Measurements from ENCODE around the gene MCTP1.
"Not testable (repeated sequence)": the region's sequence is repeated elsewhere in the genome, so short reads cannot be mapped to it uniquely, and the experiment has no call there.

MCTP1 gene

DNA sequence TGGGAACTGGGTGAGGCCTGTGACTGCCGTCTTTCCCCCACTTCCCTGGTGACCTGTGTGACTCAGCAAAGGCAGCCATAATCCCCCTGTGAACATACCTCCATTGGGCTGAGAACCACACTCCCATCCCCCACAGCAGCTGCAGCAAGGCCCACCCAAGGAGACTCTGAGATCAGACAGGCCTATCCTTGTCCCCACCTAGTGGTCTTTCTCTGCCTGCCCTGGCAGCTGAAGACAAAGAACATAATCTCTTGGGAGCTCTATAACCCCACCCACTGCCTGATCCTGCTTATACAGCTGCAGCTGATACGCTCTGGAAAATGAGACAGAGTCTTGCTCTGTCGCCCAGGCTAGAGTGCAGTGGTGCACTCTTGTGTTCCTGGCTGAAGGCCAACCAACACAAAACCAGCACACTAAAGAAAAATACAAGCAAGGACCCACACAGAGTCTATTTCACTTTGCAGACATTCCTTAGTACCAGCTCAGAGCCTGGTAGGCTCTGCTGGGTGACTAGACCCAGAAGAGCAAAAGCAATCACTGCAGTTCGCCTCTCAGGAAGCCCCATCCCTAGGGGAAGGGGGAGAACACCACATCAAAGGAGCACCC is 106.7 kb downstream of the MCTP1 start:
- no peak for DNase-seq

DNA sequence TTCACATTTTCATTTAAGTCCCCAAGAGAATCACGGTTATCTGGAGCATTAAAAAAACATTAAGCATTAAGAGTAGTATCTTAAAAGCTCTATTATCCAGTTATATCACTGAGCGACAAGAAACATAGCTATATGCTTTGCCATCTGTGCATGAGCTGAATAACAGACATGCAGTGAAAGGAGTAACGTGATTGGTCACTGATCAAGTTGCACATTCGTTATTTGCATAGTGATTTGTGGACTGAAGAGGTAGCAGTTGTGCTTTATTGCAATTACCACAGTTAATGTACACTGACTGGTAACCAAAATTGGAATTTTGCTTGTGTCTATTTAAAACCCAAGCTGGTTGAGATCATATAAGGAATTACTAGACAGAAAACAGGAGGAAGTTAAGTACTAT is 107.4 kb downstream of the MCTP1 start:
- no peak for DNase-seq

DNA sequence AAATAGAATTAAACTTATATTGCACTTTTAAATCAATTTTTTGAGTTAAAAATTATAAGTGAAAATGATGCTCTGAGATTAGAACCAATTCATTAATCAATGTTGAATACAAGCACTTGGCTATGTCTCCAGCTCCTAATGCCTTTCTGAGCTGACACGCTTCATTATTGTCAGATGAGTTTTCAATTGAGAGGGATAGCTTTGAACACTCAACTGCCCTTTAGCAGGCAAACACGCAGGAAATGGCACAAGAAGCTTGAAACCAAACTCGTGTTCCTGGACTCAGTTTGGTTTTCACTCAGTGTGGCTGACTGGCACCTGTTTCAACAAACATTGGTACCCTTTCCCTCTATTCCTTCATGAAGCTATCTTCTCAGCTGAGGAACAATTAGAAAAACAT is 109.8 kb downstream of the MCTP1 start:
- DNase-seq = no peak

DNA sequence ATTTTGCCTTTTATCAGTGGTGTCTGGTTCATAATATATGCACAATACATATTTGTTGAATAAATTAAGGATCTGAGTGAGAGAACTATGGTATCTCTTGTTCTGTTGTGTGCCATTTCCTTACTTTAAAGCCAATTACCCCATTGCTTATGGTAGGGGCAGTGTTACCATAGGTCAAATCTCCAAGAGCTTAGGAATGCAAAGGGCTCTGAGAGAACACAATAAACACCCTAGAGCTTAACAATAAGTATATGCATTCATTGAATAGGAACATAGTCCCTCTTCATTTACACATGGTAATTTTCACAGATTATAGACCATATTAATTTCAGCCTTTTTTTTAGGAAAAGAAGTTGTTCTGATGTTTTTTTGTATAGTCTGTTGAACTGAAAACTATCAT is 112.2 kb downstream of the MCTP1 start:
- DNase-seq = no peak

DNA sequence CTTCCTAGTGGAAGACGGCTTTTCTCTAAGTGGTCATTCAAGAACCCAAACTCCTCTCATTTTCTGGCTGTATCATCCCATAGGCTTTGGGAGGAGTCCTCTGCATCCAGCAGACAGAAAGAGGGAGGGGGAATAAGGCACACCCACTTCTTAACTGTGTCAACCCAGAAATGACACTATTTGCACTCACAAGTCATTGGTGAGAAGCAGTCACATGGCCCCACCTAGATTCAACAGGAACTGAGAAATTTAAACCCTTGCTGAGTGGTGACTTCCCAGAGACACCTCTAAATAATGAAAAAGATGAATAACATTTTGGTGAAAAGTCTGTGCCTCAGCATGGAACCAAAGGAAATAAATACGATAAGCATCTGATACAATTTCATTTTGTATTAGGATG is 120.0 kb downstream of the MCTP1 start:
- no peak for DNase-seq

DNA sequence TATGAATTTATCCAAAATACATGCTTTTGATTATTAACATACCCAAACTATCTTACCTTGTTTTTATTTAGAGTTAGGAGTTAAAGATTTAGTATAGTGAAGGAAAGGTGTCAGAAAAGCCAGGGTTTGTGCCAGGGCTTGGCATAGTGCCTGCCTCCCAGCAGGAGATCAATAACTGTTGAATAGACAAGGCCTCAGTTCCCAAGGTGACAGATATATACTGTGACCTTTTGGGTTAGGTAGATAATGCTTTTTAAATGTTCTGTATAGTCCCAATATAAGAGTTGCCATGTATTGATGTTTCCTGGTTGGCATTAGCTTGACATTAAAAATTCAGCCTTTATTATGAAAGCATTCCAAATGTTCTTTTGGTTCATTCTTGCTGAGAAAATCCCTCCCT is 121.8 kb downstream of the MCTP1 start:
- no peak for DNase-seq

DNA sequence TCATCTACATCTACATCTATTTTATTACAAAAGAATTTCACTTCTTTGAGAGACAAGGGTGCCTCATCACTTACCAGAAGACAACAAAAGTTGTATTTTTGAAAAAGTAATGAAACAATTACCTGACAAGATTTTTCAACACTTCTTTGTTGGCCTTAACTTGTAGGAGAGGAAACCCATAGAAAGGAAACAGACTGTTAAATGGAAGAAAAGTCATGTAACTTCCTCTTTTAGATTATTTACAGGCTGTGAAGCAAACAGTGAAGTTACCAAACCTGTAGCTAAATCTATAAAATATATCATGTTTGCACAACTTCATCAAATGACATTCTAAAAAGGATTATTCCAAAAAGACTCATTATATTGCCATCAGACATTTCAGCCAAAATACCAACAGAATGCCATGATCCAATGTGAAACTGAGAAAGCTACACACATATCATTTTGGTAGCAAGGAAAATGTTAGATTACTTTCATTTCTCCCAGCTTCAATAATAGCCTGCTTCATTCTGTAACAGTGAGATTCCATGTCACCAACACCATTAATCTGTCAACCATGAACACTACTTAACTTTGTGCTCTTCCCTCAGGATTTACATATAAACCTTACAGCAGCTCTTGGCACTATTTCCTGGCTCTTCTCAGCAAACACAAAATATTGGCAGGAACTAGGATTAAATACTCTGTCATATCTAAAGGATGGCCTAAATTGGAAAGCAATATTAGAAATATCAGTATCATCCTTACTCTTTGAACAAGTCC is 122.5 kb downstream of the MCTP1 start:
- DNase-seq = no peak

DNA sequence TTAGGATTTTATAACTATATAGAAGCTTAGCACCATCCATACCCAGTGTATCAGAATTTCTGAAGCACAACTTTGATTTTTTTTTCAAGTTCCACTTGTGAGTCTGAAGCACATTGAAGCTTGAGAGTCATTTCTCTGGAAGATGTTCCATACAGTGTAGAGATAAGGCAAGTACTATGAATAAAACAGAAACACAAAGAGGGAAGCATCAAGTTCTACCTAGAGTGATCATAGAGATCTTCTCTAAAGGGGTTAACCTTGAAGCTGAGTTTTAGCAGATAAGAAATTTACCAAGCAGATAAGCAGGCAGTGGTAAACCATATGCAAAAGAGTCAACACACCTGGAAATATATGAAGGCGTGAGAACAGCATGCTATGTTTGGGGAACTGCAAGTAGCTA is 125.3 kb downstream of the MCTP1 start:
- DNase-seq = no peak

DNA sequence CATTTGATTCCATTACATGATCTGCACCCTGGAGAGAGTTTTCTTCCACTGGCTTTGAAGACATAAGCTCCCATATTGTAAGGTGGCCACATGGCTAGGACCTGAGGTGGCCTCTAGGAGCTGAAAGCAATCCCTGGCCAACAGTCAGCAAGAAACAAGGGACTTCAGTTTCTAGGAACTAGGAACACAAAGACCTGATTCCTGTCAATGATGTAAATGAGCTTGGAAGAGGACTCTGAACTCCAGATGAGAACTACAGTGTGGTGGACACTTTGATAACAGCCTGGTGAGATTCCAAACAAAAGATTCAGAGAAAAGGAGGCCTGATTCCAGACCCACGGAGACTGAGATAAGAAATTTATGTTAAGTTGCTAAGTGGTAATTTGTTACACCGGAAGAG is 129.0 kb downstream of the MCTP1 start:
- no peak for DNase-seq

DNA sequence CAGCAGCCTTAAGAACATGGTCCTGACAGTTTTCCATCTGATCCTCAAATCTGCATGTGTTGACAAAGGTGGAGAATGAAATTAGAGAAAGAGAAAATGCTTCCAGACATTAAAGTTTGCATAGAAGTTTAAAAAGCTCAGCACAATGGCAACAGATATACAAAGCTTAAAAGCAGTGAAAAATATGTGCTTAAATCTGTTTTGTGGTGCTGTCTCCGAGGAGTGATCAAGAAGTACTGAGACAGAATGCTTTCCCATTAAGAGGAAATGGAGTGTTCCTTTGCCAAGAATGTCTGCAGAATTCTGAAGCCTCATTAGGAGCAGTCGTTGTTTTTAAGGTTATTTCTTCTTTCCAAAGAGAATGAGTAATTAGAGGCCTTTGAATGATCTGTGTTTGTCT is 131.4 kb downstream of the MCTP1 start:
- no peak for DNase-seq

DNA sequence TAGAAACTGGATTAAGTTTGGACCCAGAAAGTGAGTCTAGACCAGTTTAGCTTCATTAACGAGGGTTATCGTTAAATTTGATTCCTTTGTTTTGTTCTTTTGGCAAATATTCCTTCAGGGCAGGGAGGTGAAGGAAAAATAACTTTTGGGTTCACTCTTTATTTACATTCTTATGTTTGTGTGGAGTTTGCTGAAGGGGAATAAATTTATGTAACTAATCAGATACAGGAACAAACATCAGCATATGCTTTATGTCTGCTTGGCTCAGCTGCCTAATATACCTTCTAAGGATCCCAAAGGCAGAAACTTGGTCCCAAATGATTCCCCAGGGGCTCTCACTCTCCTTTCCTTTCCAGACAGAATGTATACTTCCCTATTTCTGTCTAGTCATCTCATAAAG is 132.4 kb downstream of the MCTP1 start:
- DNase-seq = no peak

DNA sequence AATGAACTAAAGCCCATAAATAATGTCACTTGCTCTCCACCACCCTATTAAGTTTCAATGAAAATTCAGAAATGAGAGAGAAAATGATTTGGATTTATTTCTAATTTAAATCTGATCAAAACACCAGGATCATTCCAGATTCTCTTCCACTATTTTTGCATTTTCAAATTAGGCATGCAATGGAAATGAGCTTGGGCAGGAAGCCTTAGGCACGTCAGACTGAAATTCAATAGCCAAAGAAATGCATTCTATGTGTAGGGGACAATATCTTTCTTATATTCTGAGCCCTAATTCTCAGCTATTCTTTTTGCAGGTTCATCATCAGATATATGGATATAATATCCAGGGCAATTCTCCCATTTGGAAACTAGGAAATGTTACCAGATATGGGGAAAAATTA is 132.8 kb downstream of the MCTP1 start:
- DNase-seq = no peak

DNA sequence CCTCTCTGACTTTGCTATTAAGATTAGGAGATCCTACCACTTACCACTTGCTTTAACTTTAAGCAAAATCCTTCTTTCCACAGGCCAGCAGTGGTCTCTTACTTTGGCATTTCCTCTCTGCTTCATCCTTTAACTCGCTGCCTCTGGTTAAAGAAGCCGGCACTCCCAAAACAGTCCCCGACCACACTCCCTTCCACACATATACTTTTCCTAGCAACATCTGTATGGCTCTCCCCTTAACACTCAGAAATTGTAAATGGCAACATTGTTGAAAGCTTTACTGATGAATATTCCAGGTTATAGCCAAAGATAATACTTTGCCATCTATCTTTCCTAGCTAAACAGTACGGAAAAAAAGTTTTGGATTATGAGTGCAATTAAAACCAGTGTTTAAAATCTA is 133.2 kb downstream of the MCTP1 start:
- DNase-seq = no peak

DNA sequence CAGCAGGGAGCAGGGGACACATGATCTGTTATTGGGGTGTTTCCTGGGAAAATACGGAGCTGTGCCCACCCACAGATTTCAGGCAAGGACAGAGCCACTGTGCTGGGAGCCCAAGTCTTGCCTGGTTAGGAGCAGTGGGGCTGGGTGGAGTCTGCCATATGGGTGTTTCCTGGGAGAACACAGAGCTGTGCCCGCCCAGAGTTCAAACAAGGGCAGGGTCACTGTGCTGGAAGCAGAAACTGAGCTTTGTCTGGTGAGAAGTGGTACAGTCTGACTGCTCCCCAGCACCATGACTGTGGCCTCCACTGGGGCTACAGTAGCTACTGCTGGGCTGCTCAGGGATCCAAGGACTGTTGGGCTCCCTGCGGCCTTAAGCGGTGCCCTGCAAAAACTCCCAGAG is 135.5 kb downstream of the MCTP1 start:
- DNase-seq = no peak

DNA sequence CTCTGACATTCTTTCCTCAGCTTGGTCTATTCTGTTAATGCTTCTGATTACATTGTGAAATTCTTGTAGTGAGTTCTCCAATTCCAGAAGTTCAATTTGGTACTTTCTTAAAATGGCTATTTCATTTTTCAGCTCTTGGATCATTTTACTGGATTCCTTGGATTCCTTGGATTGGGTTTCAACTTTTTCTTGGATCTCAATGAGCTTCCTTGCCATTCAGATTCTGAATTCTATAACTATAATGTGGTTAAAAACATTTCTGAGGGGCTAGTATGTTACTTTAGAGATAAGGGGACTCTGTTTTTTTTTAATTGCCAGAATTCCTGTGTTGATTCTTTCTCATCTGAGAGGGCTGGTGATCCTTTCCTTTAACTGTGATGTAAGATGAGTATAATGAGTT is 136.4 kb downstream of the MCTP1 start:
- DNase-seq = no peak

DNA sequence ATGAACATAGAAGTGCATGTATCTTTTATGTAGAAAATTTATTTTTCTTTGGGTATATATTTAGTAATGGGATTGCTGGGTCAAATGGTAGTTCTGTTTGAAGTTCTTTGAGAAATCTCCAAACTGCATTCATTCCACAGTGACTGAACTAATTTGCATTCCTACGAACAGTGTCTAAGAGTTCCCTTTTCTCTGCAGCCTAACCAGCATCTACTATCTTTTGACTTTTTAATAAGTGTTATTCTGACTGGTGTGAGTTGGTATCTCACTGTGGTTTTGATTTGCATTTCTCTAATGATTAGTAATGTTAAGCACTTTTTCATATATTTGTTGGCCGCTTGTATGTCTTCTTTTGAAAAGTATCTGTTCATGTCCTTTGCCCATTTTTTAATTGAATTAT is 141.0 kb downstream of the MCTP1 start:
- not testable (repeated sequence) for DNase-seq

DNA sequence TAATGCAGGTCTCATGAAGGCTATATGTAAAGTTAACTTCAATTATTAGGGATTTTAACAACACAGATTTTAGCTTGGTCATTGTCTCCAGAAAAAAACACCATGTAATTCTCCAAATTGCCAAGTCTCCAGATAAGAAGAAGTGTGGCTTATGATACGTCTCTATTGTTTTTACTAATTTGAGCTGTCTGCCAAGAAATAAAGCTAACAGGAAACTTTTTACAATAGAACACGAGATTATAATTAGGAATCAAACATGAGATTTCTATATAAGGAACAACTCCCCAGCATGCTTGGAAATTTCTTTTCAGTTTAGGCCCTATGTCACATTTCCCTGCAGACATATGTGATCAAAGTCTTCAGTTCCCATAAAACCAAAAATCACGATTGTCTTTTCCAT is 142.7 kb downstream of the MCTP1 start:
- DNase-seq = no peak

DNA sequence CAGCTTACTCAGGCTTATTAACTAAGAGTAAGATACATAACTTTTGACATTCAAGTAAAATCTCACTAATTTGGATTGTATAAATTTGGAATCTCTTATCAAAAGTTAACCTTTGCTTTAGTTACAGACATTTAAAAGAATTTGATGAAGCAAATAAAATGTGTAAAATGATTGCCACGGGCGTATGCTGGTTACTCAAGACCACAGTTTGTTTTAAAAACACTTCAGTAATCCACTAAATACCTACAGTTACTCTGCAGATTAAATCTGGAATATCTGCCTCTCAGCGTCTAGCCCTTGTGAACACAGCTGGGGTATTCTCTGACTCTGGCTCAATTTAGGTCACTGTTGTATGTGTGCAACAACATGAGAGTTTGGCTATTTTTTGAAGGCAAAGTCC is 143.8 kb downstream of the MCTP1 start:
- no peak for DNase-seq

DNA sequence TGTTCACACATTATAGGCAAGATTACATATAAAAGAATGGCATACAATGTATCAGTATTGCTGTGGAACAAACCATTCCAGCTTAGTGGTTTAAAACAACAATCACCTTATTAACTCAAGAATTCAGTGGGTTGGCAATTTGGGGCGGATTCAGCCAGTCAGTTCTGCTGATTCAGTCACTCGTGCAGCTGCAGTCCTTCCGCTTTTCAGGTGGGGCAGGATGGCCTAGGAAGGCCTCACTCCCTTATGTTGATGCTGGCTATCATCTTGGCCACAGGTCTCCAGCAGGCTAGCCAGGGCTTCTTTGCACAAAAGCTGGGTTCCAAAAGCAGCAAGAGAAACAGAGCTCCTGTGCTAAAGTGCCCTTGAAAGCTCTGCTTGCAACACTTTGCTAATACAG is 150.6 kb downstream of the MCTP1 start:
- DNase-seq = no peak

DNA sequence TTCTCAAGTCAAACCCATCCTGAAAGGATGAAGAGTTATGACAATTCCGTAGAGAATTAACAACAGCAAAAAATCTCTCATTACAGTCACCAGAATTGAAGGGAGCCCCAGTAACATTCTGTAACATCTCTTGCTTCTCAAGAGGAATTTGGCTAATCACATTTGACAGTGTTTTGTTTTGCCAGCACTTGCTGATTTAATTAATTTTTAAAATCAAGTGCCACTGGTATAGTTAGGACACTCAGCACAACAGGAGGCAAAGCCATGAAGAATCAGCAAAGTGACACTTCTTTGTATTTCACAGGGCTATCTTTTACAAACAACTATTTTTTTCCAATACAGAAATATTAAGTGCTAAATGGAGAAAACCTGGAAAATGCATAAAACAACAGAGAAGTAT is 152.8 kb downstream of the MCTP1 start:
- DNase-seq = no peak

DNA sequence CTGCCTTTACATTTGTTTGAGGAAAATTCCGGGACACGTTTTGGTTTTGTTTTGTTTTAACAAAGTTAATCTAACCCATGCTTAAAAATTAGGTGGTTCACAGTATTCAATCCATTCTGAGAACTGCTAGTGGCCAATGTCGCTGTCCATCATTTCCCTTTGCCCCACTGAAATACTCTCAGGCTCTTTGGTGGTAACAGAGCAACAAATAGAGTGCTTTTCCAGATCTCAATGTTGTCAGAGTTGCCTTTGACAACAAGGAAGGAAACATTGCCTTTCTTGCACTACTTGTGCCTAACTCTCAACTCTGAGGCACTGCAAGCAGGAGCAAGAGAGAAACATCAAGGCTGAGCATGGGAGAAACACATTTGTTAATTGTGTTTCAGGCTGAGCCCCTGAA is 154.0 kb downstream of the MCTP1 start:
- DNase-seq = no peak

DNA sequence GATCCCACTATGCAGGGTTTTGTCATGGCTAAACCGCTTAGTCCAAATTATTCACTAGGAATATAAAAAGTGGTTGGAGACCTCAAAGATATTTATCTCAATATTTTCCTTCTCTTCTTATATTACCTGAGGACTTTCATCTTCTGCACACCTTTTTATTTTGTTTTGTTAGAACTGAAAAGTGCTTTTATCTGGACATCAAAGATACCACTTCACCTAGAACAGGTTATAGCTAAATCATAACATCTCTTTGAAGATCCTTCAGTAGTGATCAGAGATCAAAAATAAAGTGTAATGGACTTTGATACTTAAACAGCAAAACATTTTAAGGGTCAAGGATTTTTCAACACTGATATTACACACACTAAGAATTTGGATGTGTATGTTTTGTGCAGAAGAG is 160.2 kb downstream of the MCTP1 start:
- DNase-seq = no peak

DNA sequence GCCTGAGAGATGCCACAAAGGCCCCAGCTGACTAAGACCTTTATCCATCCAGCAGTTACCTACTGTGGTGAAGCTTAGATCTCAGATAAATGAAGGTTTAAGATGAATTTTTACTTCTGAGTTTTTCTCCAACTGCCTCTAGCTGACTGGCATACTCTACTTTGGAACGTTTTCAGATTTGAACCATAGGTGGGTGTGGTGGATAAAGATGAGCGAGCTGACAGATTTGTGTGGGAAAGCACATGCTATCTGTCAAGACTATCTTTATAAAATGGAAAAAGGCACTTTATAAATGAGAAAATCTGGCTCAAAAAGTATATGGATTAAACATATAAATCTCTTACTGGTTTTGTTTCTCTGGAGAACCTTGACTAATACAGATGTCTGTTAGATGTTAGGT is 160.8 kb downstream of the MCTP1 start:
- DNase-seq = no peak

DNA sequence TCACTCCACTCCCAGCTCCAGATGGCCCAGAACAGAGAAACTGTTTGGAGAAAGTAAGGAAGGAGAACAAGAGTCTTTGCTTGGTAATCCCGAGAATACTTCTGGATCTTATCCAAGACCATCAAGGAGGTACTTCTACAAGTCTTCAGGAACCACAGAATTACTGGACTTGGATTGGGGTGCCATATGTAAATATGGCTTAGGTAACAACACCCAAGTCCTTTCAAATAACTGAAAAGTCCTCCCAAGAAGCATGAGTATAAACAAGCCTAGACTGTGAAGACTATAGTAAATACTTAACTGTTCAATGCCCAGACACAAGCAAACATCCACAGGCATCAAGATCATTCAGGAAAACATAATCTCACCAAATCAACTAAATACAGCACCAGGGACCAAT is 170.0 kb downstream of the MCTP1 start:
- no peak for DNase-seq

DNA sequence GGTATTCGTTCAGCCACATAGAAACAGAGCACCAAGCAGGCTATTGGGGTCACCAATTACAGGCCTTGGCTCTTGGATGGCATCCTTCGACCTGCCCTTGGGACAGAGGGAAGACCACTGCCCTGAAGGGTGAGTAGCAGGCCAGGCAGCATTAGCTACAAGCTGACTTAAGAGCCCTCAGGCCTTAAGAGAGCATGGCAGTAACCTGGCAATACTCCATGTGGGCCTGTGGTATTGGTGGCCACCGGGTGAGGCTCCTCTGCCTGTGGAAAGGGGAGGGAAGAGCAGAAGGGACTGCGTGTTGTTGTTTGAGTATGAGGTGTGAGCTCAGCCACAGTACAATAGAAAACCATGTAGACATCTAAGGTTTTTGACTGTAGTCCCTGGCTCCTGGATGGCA is 170.6 kb downstream of the MCTP1 start:
- no peak for DNase-seq
